K562 (cell line): Measurements from ENCODE around the gene DCP1B. TPM values are rescaled to one million over a fixed set of nuclear protein-coding genes. Genes with fewer than 3 reads are reported as not detected.

Experiments used
- ATAC-seq: fragments of 200-7000 bp; cut with Tn5 transposase; 3 replicates; pipeline ENCODE4 v1.9.1; 2020; ENCODE audit warnings: moderate library complexity
- BruUV-seq: library from RNA; stranded (reverse); fragments of 400-500 nt; replicated peaks from 2 replicates; lab custom pipeline; 2021; lab: Mats Ljungman, UMichigan
- CTCF ChIA-PET: fragments of 300-600 bp; formaldehyde crosslinking; extraction: SDS; loops from one replicate; lab custom pipeline; 2021; ENCODE audit warnings: low intra/inter-chr PET ratio; lab: Yijun Ruan, JAX
- POLR2A ChIA-PET: fragments of 300-600, 350-650 bp; sonication (Branson Sonifier 250); formaldehyde crosslinking; extraction: SDS; loops from one replicate; lab custom pipeline; 2021; ENCODE audit warnings: antibody characterized with exemption, inconsistent platforms; lab: Yijun Ruan, JAX
- DNase-seq, 4 experiments: peaks; one replicate each; pipeline versions ENCODE4 v3.0.0 to v3.0.0-alpha.2; 2011 to 2018; ENCODE audit warnings: low spot score in 3 of 4, mixed read lengths in 3 of 4; ENCODE audit errors: extremely low read depth in 1 of 4
- FAIRE-seq: peaks from 2 replicates; lab custom pipeline; 2011; peaks lifted over from hg19 to GRCh38; lab: Jason Lieb, UNC
- H2AFZ ChIP-seq: 2 replicates; pipeline ENCODE4 v1.6.0; 2011; ENCODE audit warnings: low read depth, low read length, control low read depth, inconsistent platforms
- H3K27ac ChIP-seq: fragments of 200-600 bp; 3 replicates; pipeline ENCODE4 v1.8.0; 2011; ENCODE audit warnings: low read depth, mild to moderate bottlenecking, control low read depth, inconsistent platforms, low read length, moderate library complexity, mixed read lengths; ENCODE audit errors: extremely low read depth
- H3K27me3 ChIP-seq, 2 experiments: fragments of 300-600 bp in 1 of 2; 2 replicates in 1 of 2; 3 replicates in 1 of 2; pipeline versions ENCODE4 v1.6.0 to v1.8.0; 2011; ENCODE audit warnings: inconsistent platforms in 2 of 2, low read length in 2 of 2, mild to moderate bottlenecking in 1 of 2, mixed read lengths in 1 of 2, moderate library complexity in 1 of 2; ENCODE audit not compliant: control insufficient read depth in 2 of 2, insufficient read depth in 2 of 2
- H3K36me3 ChIP-seq: fragments of 300-600 bp; 3 replicates; pipeline ENCODE4 v1.8.0; 2011; ENCODE audit warnings: mild to moderate bottlenecking, low read length, inconsistent platforms; ENCODE audit not compliant: control insufficient read depth, insufficient read depth
- H3K4me1 ChIP-seq, 2 experiments: fragments of 200-600 bp in 1 of 2; replicated peaks in 1 of 2; 2 replicates in 1 of 2; 3 replicates in 1 of 2; pipeline versions ENCODE4 v1.5.1 to v1.8.0; 2011; ENCODE audit warnings: inconsistent platforms in 2 of 2, low read length in 2 of 2, mild to moderate bottlenecking in 1 of 2, mixed read lengths in 1 of 2, moderate library complexity in 1 of 2; ENCODE audit not compliant: control insufficient read depth in 2 of 2, insufficient read depth in 2 of 2
- H3K4me2 ChIP-seq: 2 replicates; pipeline ENCODE4 v1.6.1; 2011; ENCODE audit warnings: low read length, control low read depth, inconsistent platforms, mixed read lengths; ENCODE audit not compliant: insufficient read depth
- H3K4me3 ChIP-seq: fragments of 200-600 bp; sonication (generic), shearing (Covaris generic); 2 replicates; pipeline ENCODE4 v1.5.1; 2016; ENCODE audit warnings: control low read depth, inconsistent platforms
- H3K79me2 ChIP-seq: fragments of 200-600 bp; 3 replicates; pipeline ENCODE4 v1.8.0; 2011; ENCODE audit warnings: low read length, inconsistent platforms; ENCODE audit not compliant: control insufficient read depth, insufficient read depth
- H3K9ac ChIP-seq, 2 experiments: 2 replicates each; pipeline versions ENCODE4 v1.6.0 to v1.6.1; 2011; ENCODE audit warnings: low read depth in 2 of 2, low read length in 2 of 2, control low read depth in 1 of 2, inconsistent platforms in 1 of 2, mild to moderate bottlenecking in 1 of 2, mixed read lengths in 1 of 2; ENCODE audit not compliant: insufficient read depth in 1 of 2
- H3K9me1 ChIP-seq: one replicate; pipeline ENCODE4 v1.6.0; 2011; ENCODE audit warnings: inconsistent platforms, mild to moderate bottlenecking, low read length, moderate library complexity; ENCODE audit not compliant: control insufficient read depth, insufficient read depth
- H3K9me3 ChIP-seq: replicated peaks from 2 replicates; pipeline ENCODE4 v1.5.1; 2011; ENCODE audit warnings: low read depth, low read length, inconsistent platforms; ENCODE audit not compliant: control insufficient read depth, insufficient read depth
- H4K20me1 ChIP-seq: replicated peaks from 2 replicates; pipeline ENCODE4 v1.6.1; 2011; ENCODE audit warnings: low read length, inconsistent platforms, mixed read lengths; ENCODE audit not compliant: control insufficient read depth, insufficient read depth
- BACH1 ChIP-seq: fragments of 200-800 bp; sonication (Bioruptor generic); IDR thresholded peaks from 2 replicates; pipeline ENCODE4 v1.6.1; 2016; ENCODE audit warnings: missing genetic modification characterization, missing compliant biosample characterization
- CCAR2 ChIP-seq: fragments of 200-400 bp; formaldehyde crosslinking; IDR thresholded peaks from 2 replicates; pipeline ENCODE4 v1.6.1; 2017; ENCODE audit warnings: mild to moderate bottlenecking, low read depth, low read length
- CHCHD3 ChIP-seq: fragments of 250-450 bp; sonication (Bioruptor Pico); IDR thresholded peaks from 2 replicates; pipeline ENCODE4 v2.1.2; 2022; ENCODE audit warnings: mild to moderate bottlenecking
- EGR1 ChIP-seq: fragments of 450-650 bp; conservative IDR thresholded peaks from 2 replicates; pipeline ENCODE4 v1.6.1; 2017; ENCODE audit warnings: mild to moderate bottlenecking
- FIP1L1 ChIP-seq: fragments of 200-400 bp; formaldehyde crosslinking; IDR thresholded peaks from 2 replicates; pipeline ENCODE4 v1.6.1; 2018; ENCODE audit warnings: mild to moderate bottlenecking, low read depth, low read length; ENCODE audit not compliant: poor library complexity, severe bottlenecking
- JUNB ChIP-seq: fragments of 450-650 bp; formaldehyde crosslinking; conservative IDR thresholded peaks from 2 replicates; pipeline ENCODE4 v1.4.0; 2020; ENCODE audit warnings: mild to moderate bottlenecking
- L3MBTL2 ChIP-seq: fragments of 450-650 bp; IDR thresholded peaks from 2 replicates; pipeline ENCODE4 v1.6.1; 2016; ENCODE audit warnings: mild to moderate bottlenecking, moderate library complexity
- NR1H2 ChIP-seq: sonication (generic); formaldehyde crosslinking; IDR thresholded peaks from 2 replicates; pipeline ENCODE4 v1.4.0; 2020; ENCODE audit warnings: mild to moderate bottlenecking, missing genetic modification reagents
- POLR2A ChIP-seq: fragments of 450-650 bp; conservative IDR thresholded peaks from 2 replicates; pipeline ENCODE4 v1.6.1; 2016
- SMARCC2 ChIP-seq: fragments of 450-650 bp; IDR thresholded peaks from 2 replicates; pipeline ENCODE4 v1.6.1; 2017; ENCODE audit warnings: antibody characterized with exemption, moderate library complexity, mild to moderate bottlenecking, low read depth
- TGIF2 ChIP-seq: sonication (generic); formaldehyde crosslinking; IDR thresholded peaks from 2 replicates; pipeline ENCODE4 v1.8.1; 2022; ENCODE audit warnings: mild to moderate bottlenecking, missing genetic modification reagents, moderate library complexity
- TSC22D4 ChIP-seq: fragments of 450-650 bp; IDR thresholded peaks from 2 replicates; pipeline ENCODE4 v1.6.1; 2016; ENCODE audit warnings: missing genetic modification characterization, missing biosample characterization, control low read depth
- U2AF2 ChIP-seq: fragments of 200-400 bp; formaldehyde crosslinking; optimal IDR thresholded peaks from 2 replicates; pipeline ENCODE3; 2017; ENCODE audit warnings: low read depth, mild to moderate bottlenecking, low read length
- ZNF253 ChIP-seq: fragments of 250-450 bp; sonication (Bioruptor Pico); conservative IDR thresholded peaks from 2 replicates; pipeline ENCODE4 v1.6.1; 2021; ENCODE audit warnings: mild to moderate bottlenecking
- WGBS: fragments of 100-300 bp; shearing (Covaris generic); methylation state at CpG from one replicate; pipeline ENCODE4 v1.1.6; 2016; ENCODE audit warnings: low coverage, mixed read lengths; ENCODE audit not compliant: insufficient coverage; ENCODE audit errors: missing lambda C conversion rate; 5-methylcytosine and 5-hydroxymethylcytosine counted together
- in situ Hi-C: fragments of 300-500 bp; cut with MboI; formaldehyde crosslinking; loops from 4 replicates; pipeline ENCODE4 v1.15.0; 2018; ENCODE audit warnings: inconsistent platforms, mixed read lengths
- intact Hi-C: fragments of 100-400 bp; cut with micrococcal nuclease; formaldehyde crosslinking; loops from 2 replicates; pipeline ENCODE4 v1.14.2; 2022
- polyA plus RNA-seq, 8 experiments: library from polyadenylated mRNA; depleted of rRNA in 4 of 8; stranded (reverse) in 5 of 8; unstranded in 3 of 8; fragments of >200 nt; fragmentation: Nextera tagmentation in 2 of 8; fragmentation: Illumina TruSeq in 1 of 8; extraction: Ambion mirVana in 2 of 8; extraction: Trizol in 1 of 8; gene quantifications; 2 replicates each; pipeline versions ENCODE4 v1.2.1 to v1.2.3, GENCODE V29; 2011 to 2014; ENCODE audit warnings: inconsistent platforms in 1 of 8, missing spikeins in 1 of 8
- total RNA-seq, 7 experiments: library from RNA; depleted of rRNA in 6 of 7; stranded (reverse); fragments of >200 nt in 6 of 7; fragmentation: Illumina TruSeq in 2 of 7; extraction: Trizol in 2 of 7; gene quantifications; 2 replicates each; pipeline versions ENCODE4 v1.2.1 to v1.2.3, GENCODE V29; 2011 to 2021; ENCODE audit warnings: low replicate concordance in 1 of 7
- TF ChIP-seq, protein P1 (sequence below): fragments of 250-450 bp; sonication (Bioruptor Pico); IDR thresholded peaks from 2 replicates; pipeline ENCODE4 v1.6.1; 2021; ENCODE audit warnings: mild to moderate bottlenecking
- TF ChIP-seq, protein P2 (sequence below): sonication (generic); formaldehyde crosslinking; IDR thresholded peaks from 2 replicates; pipeline ENCODE4 v1.8.0; 2022; ENCODE audit warnings: mild to moderate bottlenecking, missing genetic modification reagents, borderline replicate concordance
- TF ChIP-seq, protein P3 (sequence below): fragments of 250-450 bp; sonication (Bioruptor Pico); IDR thresholded peaks from 2 replicates; pipeline ENCODE4 v1.5.1; 2021; ENCODE audit warnings: mild to moderate bottlenecking

DCP1B gene
- total and polyA plus RNA-seq, 9 of the 15 experiments (the other 6 are each of a cell fraction or from before 2014, with no cell fraction given) = 0.83 to 7.3 (median 3.4) TPM

DNA sequence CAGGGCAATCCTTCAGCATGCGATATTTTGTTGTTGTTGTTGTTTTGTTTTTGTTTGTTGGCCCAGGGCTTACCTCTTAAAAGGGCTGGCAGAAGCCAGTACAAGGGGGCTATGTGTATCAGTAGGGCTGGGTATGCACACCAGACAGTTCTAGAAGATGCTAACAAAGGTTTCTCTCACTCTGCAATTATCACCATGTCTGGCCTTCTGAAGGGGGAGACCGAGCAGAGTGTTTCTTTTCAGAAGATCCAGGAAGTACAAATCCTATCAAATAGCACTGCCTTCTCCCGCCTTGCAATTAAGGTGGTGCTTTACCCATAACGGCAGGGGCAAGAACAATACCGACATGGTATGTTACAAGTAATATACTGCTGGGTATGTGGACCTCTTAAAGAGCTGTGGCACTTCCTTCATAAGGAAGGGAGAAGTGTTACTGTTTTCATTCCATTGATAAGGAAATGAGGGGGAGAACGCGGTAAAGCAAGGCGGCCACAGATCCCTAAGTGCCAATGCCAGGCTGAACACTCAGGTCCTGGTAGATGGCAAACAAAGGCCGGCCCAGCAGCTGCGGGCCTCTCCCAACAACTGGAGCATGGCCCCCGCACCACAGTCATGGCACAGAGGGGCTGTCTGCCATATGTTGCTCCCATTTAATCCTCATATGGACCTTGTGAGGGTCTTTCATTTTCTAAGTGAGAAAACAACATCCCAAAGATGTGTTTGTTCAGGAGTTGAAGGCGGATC, 66.6 kb downstream of the DCP1B start (continued):
- TF ChIP-seq SMARCC2 (no peak), BACH1 (no peak), POLR2A (no peak), ZNF253 (CRISPR knock-in tag) (no peak), CCAR2 (no peak)
- TF ChIP-seq, protein P1, sequence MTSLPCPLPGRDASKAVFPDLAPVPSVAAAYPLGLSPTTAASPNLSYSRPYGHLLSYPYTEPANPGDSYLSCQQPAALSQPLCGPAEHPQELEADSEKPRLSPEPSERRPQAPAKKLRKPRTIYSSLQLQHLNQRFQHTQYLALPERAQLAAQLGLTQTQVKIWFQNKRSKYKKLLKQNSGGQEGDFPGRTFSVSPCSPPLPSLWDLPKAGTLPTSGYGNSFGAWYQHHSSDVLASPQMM (CRISPR knock-in tag) = no peak
- TF ChIP-seq, all 486 proteins: peak for 0

DNA sequence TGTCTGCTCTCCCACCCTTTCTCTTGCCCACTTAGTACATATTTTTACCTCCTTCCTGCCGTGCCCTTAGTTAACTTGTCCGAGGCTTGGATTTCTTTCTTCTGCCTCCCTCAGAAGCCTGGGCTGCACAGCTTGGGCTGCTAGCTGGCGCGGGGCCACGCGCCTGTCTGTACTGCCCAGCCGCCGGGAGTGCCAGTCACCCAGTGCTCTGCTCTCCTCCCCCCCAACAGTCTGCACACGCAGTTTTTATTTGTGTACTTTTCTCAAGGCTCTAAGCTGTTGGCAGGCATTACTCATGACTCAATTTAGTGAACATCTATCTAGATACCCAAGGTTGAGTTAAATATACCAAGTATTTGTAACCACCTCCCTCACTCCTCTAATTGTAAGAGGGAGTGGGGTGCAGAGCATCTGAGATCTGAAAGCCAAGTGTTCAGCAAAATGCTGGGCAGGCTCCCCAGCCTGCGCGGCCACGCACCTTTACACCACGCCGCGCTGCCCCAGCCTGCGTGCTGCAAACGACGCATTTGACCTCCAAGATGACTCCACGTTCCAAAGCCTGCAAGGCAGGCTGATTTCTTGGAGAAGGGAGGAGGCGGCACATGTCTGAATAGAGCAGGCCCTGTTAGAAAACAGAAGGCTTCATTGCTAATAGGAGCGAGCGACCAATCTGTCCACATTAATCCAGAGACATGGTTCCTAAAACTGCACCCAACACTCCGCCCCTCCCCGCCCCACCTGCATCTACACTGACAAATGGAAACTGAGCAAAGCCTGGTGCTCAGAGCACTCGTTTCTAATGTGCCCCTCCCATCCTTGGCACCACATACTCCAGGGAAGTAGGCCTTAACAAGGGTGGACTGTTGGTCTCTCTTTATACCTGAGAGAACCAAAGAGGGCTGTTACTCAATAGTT, 67.6 kb downstream of the DCP1B start:
- ATAC-seq = no peak
- Histone ChIP-seq H3K79me2 (no peaks in the 10 kb centered on the region), H3K4me2 (no peak overlapping the region), H3K9ac (no peak overlapping the region), H3K36me3 (no peaks in the 10 kb centered on the region), H3K27me3 (peaks cover 0 to 16% of the 10 kb centered on the region in 2 experiments; a peak in 2 of 5 replicates), H4K20me1 (no peaks in the 10 kb centered on the region), H3K9me1 (no peaks in the 10 kb centered on the region), H3K9me3 (no peaks in the 10 kb centered on the region), H3K27ac (no peak overlapping the region), H3K4me1 (peaks cover 0 to 8% of the 10 kb centered on the region in 2 experiments; a peak in 1 of 5 replicates), H2AFZ (no peak overlapping the region), H3K4me3 (no peak overlapping the region)
- no peak for FAIRE-seq
- 71% methylated on average over 21 of the region's 25 CpGs for WGBS
- no TSS peak for BruUV-seq
- in situ Hi-C loops = loop anchor here (5.0 kb wide), 2 partner anchors 144 to 284 kb away; no protein-coding TSS in a partner anchor
- DNase-seq = no peak
- POLR2A ChIA-PET = no interaction called here
- intact Hi-C loops = no loop called here
- CTCF ChIA-PET = no interaction called here
- TF ChIP-seq U2AF2 = no peak
- TF ChIP-seq CHCHD3 (CRISPR knock-in tag) = no peak
- no peak for TF ChIP-seq FIP1L1
- TF ChIP-seq NR1H2 (CRISPR knock-in tag) = no peak
- TF ChIP-seq, protein P2, sequence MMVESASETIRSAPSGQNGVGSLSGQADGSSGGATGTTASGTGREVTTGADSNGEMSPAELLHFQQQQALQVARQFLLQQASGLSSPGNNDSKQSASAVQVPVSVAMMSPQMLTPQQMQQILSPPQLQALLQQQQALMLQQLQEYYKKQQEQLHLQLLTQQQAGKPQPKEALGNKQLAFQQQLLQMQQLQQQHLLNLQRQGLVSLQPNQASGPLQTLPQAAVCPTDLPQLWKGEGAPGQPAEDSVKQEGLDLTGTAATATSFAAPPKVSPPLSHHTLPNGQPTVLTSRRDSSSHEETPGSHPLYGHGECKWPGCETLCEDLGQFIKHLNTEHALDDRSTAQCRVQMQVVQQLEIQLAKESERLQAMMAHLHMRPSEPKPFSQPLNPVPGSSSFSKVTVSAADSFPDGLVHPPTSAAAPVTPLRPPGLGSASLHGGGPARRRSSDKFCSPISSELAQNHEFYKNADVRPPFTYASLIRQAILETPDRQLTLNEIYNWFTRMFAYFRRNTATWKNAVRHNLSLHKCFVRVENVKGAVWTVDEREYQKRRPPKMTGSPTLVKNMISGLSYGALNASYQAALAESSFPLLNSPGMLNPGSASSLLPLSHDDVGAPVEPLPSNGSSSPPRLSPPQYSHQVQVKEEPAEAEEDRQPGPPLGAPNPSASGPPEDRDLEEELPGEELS (CRISPR knock-in tag) = no peak
- TF ChIP-seq TSC22D4 (tag) = no peak
- no peak for TF ChIP-seq JUNB (CRISPR knock-in tag)
- no peak for TF ChIP-seq TGIF2 (CRISPR knock-in tag)
- no peak for TF ChIP-seq EGR1
- TF ChIP-seq L3MBTL2 = no peak
- TF ChIP-seq, protein P3, sequence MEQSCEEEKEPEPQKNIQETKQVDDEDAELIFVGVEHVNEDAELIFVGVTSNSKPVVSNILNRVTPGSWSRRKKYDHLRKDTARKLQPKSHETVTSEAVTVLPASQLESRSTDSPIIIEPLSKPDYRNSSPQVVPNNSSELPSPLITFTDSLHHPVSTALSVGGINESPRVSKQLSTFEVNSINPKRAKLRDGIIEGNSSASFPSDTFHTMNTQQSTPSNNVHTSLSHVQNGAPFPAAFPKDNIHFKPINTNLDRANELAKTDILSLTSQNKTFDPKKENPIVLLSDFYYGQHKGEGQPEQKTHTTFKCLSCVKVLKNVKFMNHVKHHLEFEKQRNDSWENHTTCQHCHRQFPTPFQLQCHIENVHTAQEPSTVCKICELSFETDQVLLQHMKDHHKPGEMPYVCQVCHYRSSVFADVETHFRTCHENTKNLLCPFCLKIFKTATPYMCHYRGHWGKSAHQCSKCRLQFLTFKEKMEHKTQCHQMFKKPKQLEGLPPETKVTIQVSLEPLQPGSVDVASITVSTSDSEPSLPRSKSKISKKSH (CRISPR knock-in tag) = no peak
